Measurements from ENCODE around the gene PKHD1. TPM values are rescaled to one million over a fixed set of nuclear protein-coding genes. Genes with fewer than 3 reads are reported as not detected.

Gene PKHD1
- total RNA-seq, 4 donors from 2014 or later: 0.09 to 0.83 (median 0.29) TPM; not detected in 1

GRCh38 chr6:51841626-51842025, 245.8 kb downstream of the PKHD1 start:
- no peak overlapping the region for H3K27ac ChIP-seq
- H3K4me3 ChIP-seq: no peak overlapping the region
- no peaks in the 10 kb centered on the region for H3K4me1 ChIP-seq
- H3K9me3 ChIP-seq: no peaks in the 10 kb centered on the region
- no peaks in the 10 kb centered on the region for H3K27me3 ChIP-seq
- no peaks in the 10 kb centered on the region for H3K36me3 ChIP-seq
- no peak for DNase-seq
- intact Hi-C loops (cut with DNase I; ENCODE audit: low total_unique reads): no loop called here
- TF ChIP-seq POLR2A (IDR thresholded peaks at IDR 0.05) (no peak), CTCF (IDR thresholded peaks at IDR 0.05) (no peak)

- no peak for TF ChIP-seq CTCF (IDR thresholded peaks at IDR 0.05)
- TF ChIP-seq POLR2A (IDR thresholded peaks at IDR 0.05): no peak
- intact Hi-C loops (cut with DNase I; ENCODE audit: low total_unique reads): no loop called here
These were observed 247.6 kb downstream of the PKHD1 start for GRCh38 chr6:51839726-51840374.

GRCh38 chr6:51830666-51831065, 256.7 kb downstream of the PKHD1 start:
- no peak for DNase-seq
- H3K27ac ChIP-seq: no peak overlapping the region
- intact Hi-C loops (cut with DNase I; ENCODE audit: low total_unique reads): no loop called here
- H3K36me3 ChIP-seq: no peaks in the 10 kb centered on the region
- H3K27me3 ChIP-seq: peaks cover 0 to 3% of the 10 kb centered on the region in 2 donors
- H3K4me3 ChIP-seq: no peak overlapping the region
- TF ChIP-seq POLR2A (IDR thresholded peaks at IDR 0.05): no peak
- no peak for TF ChIP-seq CTCF (IDR thresholded peaks at IDR 0.05)
- H3K9me3 ChIP-seq: no peaks in the 10 kb centered on the region
- H3K4me1 ChIP-seq: no peaks in the 10 kb centered on the region

More at GRCh38 chr6:51839726-51840374, 247.6 kb downstream of the PKHD1 start:
- no peaks in the 10 kb centered on the region for H3K9me3 ChIP-seq
- H3K36me3 ChIP-seq: no peaks in the 10 kb centered on the region
- H3K27me3 ChIP-seq: no peaks in the 10 kb centered on the region
- H3K4me3 ChIP-seq: no peak overlapping the region
- no peak for DNase-seq
- H3K4me1 ChIP-seq: no peaks in the 10 kb centered on the region
- H3K27ac ChIP-seq: no peak overlapping the region

- no peak overlapping the region for H3K4me3 ChIP-seq
- intact Hi-C loops (cut with DNase I; ENCODE audit: low total_unique reads): no loop called here
- H3K27ac ChIP-seq: no peak overlapping the region
- no peaks in the 10 kb centered on the region for H3K9me3 ChIP-seq
- TF ChIP-seq CTCF (IDR thresholded peaks at IDR 0.05) (no peak), POLR2A (IDR thresholded peaks at IDR 0.05) (no peak)
- no peak for DNase-seq
- H3K27me3 ChIP-seq: peaks cover 0 to 3% of the 10 kb centered on the region in 2 donors
- no peaks in the 10 kb centered on the region for H3K36me3 ChIP-seq
- no peaks in the 10 kb centered on the region for H3K4me1 ChIP-seq
These were observed 259.8 kb downstream of the PKHD1 start for GRCh38 chr6:51827580-51827979.

- no peaks in the 10 kb centered on the region for H3K4me1 ChIP-seq
- intact Hi-C loops (cut with DNase I; ENCODE audit: low total_unique reads): no loop called here
These were observed 262.5 kb downstream of the PKHD1 start for GRCh38 chr6:51824940-51825339.

More at GRCh38 chr6:51824940-51825339, 262.5 kb downstream of the PKHD1 start:
- no peaks in the 10 kb centered on the region for H3K36me3 ChIP-seq
- H3K27me3 ChIP-seq: no peaks in the 10 kb centered on the region
- H3K9me3 ChIP-seq: no peaks in the 10 kb centered on the region
- TF ChIP-seq CTCF (IDR thresholded peaks at IDR 0.05) (no peak), POLR2A (IDR thresholded peaks at IDR 0.05) (no peak)
- H3K4me3 ChIP-seq: no peak overlapping the region
- no peak overlapping the region for H3K27ac ChIP-seq
- DNase-seq: no peak

All from uterus (tissue), 4 donors.